Tongue (tissue), 2 donors: ENCODE data around the gene MTX1. TPM values are rescaled to one million over a fixed set of nuclear protein-coding genes. Genes with fewer than 3 reads are reported as not detected.
"Not testable (repeated sequence)": the region's sequence is repeated elsewhere in the genome, so short reads cannot be mapped to it uniquely, and the experiment has no call there.

ENCODE experiments used
- DNase-seq: peaks from one replicate; pipeline ENCODE4 v3.0.0-alpha.2; 2015
- total RNA-seq: library from RNA; depleted of rRNA; stranded (reverse); fragments of >200 nt; gene quantifications from one replicate; pipeline ENCODE4 v1.2.3, GENCODE V29; 2014

The MTX1 gene
- total RNA-seq, 1 donor from 2014 or later, result 26.2 TPM

DNA sequence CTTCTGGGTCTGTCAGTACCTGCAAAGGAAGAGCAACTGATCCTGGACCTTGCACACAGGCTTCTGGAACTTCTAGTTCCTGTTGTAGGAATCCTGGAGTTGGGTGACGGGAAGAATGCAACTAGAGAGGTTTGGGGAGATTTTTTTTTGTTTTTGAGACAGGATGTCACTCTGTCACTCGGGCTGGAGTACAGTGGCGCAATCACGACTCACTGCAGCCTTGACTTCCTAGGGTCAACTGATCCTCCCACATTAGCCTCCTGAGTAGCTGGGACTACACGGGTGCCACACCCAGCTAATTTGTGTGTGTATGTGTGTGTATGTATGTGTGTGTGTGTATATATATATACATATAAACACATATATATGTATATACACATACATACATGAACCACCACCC, 28.0 kb downstream of the MTX1 start:
- DNase-seq, result no peak

DNA sequence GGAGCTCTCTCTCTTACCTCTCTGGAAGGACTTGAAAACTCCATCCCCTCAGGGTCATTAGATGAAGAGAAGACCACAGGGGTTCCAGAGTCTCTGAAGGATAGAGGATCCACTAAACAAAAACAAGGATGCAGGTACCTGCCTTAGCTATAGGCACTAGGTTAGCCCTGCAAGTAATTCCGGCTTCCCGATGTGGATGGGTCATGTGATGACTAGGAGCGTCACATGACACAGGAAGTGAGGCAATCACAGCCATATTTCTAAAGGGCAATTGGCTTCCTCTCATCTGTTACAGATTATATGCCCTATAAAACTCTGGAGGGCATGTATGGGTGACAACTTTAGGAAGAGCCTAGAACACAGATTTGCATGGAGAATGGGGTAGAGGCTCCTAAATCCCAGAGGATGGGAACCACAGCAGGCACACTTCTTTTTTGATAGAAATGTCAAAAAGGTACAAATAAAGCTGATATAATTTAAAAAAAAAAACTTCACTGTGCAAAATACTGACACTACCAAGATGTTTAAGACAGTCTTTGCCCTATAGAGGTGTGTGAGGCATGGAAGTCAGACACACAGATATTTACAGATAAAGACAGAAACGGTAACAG, 32.7 kb downstream of the MTX1 start:
- peak; percentile 90 for DNase-seq

DNA sequence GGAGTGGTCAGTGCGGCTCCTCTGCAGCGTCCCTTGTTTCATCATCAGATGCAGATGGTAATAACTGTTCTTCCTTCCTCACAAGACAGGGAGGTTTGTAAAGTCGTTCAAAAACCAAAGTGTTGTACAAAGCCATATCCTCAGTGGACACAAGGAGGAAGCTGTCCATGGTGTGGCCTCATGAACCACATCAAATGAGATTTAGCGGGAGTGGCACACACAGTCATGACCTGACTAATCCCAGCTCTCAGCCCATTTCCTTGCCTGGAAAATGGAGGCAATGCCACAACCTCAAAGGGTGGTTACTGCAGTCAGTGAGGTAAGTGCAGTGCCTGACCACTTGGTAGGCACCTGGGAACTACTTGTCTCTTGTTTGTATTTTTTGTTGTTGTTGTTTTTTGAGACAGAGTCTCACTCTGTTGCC, 33.4 kb downstream of the MTX1 start:
- no peak for DNase-seq

DNA sequence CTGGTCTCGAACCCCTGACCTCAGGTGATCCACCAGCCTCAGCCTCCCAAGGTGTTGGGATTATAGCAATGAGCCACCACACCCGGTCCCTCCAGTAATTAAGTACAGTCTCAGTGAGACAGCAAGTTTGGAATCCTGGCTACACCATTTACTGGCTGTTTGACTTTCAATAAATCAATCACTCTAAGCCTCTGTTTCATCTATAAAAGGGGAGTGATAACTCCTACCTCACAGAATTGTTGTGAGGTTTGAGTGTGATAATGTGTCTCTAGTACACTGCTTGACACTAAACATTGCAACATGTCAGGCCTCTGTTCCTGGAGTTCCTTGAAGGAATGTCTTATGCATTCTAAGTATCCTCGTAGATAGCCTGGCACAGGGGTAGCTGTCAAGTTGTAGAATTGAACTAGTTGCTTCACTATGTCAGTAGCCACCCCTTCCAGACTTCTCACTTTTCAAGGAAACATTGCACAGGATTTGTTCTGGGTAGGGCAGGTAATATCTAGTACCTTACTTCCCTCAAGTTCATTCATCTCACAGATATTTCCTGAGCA, 34.4 kb downstream of the MTX1 start:
- no peak for DNase-seq

DNA sequence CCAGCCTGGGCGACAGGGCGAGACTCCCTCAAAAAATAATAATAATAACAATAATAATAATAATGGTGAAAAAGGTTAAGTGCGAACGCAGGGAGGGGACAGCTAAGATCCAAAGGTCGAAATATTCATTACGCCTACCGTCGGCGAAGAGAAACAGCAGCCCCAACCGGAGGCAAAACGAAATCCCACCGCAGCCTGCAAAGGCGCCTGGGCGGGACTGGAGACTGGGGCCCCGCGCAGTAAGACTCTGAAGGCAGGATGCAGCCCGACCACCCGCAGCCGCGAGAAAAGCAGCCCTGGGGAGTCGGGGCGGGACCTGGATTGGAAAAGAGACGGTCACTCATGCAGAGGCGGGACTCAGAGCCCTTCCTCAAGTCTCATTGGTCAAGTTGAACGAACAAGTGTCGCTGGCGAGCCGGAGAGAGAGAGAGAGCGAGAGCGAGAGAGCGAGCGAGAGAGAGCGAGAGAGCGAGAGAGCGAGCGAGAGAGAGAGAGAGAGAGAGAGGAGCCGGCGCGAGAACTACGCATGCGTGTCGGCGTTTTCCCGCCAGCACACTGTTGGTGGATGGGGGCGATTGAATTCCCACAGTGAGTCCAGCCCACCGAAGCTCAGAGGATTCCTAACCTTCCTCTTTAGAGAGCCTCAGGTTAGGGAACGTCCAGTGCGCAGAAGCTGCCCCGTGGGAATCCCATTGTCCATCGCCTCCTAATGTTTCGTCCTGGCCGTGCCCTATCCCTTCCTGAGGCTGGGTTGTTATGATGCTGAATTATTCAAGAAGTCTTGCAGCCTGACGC, 36.1 kb downstream of the MTX1 start:
- DNase-seq, result peak; percentile 100

DNA sequence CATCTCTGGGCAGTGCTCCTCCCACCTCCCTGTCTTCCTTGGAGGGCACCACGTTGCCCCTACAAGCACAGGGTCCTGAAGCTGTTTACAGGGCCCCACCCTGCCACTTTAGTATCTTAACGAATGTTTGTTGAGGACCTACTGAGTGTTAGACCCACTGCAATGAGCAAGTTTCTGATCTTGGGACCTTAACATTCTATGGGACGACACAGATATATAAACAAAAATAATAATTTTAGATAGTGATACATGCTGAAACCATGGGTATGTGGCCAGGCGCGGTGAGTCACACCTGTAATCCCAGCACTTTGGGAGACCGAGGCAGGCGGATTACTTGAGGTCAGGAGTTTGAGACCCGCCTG, 36.6 kb downstream of the MTX1 start:
- no peak for DNase-seq

DNA sequence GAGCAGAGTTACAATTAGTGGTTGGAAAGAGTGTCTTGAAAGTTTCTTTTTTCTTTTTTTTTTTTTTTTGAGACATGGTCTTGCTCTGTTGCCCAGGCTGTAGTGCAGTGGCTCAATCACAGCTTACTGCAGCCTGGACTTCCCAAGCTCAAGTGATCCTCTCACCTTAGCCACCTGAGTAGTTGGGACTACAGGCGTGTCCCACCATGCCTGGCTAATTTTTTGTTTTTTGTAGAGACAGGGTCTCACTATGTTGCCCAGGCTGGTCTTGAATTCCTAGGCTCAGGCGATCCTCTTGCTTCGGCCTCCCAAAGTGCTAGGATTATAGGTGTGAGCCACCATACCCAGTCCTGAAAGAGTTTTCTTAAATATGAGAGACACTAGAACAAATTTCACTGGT, 38.3 kb downstream of the MTX1 start:
- DNase-seq, result not testable (repeated sequence)

DNA sequence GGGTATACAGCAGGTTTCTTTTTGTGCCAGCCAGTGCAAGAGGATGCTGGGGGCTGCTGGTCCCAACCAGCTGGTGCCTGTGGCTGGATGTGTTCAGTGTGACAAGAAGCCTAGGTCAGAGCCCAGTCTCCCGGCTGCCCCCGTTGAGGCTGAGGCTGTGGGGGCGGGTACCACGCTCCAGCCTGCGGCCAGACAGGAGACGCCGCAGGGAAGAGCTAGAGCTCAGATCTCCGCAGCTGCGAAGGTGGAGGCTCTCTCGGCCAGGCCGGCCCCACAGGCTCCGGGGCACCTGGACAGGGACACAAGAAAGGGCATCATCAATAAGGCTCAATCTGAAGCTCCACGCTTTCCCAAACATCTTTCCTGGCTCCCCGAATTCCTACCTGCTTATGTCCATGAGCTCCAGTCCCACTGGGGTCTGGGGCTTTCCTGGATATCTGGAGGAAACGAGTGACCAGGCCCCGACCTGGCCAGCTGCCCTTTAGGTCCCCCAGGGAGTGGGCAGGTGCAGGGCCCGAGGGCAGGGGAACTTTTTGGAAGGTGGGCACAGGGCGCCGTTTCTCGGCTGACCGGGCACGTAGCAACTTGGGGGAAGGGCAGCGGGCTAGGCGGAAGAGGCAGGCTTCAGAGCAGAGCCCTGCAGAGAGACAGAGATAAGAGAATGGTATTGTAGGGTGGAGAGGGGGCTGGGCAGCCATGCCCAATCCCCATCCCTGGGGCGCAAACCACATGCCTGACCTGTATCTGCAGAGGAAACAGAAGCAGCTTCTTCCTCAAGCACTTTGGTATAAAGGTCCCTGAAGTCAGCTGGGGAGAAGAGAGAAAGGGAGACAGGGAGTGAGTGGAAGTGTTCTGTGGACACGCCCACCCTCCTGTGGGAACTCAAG, 39.4 kb downstream of the MTX1 start:
- DNase-seq, result no peak

DNA sequence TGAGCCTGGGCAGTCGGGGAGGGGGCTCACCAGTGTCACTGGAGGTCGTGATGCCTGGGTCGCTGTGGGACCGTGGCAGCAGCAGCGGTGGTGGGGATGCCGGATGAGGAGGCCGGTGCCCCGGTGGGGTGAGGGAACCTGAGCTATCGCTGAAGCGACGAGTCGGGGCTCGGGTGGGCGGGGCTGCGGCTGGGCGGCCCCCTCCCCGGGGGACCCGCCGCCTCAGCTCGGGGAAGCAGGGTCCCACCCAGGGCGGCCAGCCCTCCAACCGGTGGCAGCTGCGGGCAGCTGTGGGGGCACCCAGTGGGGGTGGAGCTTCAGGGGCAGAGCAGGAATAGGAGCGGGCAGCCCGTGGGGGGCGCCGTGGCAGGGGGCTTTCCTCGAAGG, 41.7 kb downstream of the MTX1 start:
- DNase-seq, result no peak

DNA sequence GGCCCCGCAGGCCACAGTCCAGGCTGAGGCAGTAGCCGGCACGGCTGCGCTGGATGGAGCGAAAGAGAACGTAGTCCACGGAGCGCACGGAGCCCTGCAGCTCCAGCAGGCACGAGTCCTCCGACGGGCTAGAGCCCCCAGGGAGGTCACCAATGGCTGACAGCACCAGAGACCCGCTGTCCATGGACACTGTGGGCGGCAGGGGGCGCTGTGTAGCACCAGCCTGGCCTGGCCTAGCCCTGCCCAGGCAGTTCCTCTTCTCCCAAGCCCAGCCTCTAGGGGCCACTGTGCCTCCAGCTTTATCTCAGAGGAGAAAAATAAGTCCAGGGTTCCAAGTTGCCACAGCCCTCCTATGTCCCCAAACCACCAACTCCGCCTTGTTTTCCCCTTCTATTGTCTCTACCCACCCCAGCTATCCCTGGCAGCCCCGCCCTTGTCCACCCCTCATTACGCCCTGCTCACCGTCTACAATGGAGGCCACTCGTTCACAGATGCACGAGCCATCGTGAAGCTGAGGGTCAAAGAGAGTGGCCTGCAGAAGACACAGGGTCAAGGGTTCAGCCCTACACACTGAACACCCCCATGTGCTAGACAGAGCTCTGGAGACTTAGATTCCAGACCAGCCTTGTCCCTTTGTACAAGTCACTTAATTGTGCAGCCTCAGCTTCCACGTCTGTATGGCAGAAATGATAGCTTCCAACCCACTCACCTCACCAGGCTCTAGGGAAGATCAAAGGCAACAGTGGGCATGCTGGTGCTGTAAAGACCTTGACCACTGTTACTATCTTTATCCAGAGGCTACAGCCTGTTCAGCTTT, 42.3 kb downstream of the MTX1 start:
- DNase-seq, result peak; percentile 97

DNA sequence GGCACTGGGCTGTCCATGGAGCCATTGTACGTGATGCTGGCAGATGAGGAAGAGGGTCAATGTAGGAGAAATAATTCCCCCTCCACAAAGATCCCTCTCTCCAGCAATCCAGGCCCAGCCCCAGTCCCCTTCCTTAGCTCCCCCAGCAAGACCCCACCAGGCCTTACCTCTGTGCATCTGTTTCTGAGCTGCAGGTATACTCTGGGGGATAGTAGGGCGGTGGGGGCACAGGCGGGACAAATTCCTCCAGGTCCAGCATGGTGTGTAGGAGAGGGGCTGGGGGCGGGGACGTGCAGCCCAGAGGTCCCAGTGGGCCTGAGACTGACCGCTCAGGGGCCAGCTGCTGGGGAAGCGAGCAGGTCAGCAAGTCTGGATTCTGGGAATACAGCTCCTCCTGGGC, 43.1 kb downstream of the MTX1 start:
- DNase-seq, result no peak

DNA sequence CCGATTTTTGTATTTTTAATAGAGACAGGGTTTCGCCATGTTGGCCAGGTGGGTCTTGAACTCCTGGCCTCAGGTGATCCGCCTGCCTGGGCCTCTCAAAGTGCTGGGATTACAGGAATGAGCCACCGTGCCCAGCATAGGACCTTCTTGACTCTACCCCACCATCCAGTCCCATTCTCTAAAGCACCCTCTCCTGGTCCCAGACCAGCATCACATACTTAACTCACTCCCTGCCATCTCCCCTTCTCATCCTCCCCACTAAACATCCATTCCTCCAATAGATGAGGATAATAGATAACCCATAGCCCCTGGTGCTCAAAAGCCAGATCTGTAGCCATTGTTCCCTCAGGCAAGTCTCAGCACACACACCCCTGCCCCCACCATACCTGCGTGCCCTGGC, 44.7 kb downstream of the MTX1 start:
- no peak for DNase-seq

DNA sequence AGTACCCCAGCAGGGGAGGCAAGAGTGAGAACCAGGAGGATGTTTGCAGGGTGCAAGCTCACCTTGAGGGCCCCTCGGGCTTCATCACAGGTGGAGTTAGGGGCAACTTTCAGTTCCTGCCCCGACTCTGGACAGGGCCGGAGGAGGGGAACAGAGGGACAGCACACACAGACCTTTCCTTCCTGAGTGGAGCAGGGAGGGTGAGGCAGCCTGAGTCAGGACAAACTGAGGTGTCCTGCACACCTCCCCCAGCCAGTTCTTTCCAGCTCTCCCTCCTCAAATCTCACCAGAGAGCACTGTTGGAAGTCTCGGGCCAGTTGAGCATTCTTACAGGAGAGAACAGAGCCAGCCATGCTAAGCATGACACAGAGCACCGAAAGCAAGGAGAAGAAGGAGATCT, 45.3 kb downstream of the MTX1 start:
- no peak for DNase-seq

DNA sequence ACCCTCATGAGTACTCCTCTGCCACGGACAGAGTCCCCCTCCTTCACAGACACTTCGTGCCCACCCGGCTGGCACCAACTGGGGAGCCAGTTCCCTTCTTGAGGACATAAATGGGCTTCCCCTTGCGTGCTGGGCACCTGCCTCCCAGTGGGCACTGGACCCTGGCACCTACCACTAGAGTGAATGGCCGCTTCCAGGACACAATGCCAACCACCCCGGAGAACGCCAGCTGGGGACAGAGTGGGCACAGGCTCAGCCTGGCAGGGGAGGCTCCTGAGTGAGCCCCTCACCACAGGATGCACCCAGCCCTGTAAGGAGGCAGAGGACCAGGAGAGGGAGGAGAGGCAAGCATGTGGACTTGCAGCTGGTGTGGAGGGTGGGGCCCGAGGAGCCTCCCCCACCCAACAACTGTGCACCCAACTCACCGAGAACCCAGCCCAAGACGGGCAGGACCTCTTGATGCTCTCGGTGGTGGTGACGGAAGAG, 45.8 kb downstream of the MTX1 start:
- peak; percentile 30 for DNase-seq

DNA sequence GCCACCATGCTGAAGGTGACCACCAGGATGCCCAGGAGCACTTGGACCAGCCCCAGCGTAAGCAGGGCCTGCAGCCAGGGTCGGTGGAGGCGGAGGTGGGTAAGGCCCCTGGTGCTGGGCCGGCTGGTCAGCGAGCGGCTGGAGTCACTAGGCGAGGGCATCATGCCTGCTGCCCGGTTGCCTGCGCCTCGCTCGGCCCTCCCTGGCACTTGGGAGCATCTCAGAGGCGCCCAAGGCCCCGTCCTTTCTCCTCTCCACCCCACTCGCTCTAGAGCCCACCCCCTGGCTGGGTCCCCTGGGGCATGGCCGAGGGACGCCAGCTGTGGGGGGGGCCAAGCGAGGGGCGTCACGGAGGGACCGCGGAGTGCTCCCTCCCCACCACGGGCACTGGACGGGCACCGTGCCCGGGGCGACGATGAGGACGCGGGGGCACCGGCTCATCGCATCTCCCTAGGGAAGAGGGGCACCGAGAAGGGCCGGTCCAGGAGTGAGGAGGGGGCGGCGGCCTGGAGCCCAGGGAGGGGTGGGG, 46.3 kb downstream of the MTX1 start:
- no peak for DNase-seq

DNA sequence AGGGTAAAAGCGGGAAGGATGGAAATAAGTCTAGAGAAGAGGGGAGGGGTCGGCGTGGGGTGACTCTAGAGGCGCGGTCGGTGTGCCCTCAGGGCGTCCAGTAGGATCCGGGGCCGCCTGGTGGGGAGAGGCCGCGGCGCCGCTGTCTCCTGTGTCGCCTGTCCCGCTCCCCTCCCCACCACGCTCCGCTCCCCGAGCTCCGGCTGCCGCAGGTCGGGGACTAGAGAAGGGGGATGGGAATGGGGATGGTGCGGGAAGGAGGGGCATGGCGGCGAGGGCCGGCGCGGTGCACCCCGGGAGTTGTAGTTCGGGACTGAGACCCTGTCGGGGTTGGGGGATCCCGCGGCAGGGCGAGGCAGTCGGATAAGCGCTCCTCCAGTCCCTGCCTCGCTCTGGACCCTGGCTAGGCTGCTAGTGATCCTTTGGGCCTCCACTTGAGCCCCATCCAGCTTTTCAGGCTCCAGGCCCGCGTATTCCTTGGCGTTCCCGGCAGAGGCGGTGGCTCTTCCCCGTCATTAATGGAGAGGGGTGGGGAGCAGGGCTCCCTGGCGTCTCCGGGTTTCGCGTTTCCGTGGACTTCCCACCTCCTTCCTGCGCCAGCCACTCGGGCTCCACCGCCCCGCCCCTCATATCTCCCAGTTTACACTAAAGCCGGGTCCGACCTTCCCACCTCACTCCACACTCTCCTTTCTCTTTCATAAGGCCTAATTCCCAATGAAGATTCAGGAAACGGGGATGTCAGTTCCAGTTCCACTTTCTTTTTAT, 46.9 kb downstream of the MTX1 start, which contains the start of gene ENTREP3:
TSS of gene ENTREP3 (minus strand) at position 241 of the 765 bp plus-strand sequence. CDS start 606 bp downstream, outside the sequence.
- DNase-seq, result peak; percentile 96

DNA sequence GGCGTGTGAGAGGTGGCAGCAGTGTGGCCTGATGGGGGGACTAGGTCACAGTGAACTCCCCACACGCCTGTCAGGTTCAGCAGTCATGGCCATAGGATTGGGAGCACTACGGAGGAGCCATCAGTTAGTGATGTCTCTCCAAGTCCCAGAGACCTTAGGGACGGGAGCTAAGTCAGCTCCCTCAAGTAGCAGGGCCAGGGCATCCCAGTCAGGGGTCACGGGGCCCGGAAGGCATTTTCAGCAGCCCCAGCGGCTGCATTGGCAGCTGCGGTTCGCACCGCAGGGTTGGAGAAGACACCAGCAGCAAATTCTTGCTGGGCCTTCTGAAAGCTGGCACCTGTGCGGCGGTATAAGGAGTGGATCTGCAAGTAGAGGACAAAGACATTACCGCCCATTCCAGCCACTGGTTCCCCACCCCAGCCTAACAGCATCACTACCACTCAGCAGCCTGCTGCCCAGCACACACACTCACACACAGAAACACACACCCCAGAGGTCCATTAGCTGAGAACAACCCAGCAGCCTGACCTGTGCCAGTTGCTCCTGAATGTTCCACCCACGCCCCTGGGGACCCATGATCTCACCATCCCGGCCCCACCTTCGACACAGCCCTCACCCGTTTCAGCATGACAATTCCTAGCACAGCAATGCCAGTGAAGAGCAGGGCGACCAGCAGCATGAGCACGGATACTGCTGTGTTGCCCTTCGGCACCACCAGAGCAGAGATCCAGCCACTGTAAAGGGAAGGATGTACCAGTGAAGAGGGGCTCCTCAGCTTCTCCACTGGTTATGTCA, 47.8 kb downstream of the MTX1 start:
- DNase-seq, result no peak

DNA sequence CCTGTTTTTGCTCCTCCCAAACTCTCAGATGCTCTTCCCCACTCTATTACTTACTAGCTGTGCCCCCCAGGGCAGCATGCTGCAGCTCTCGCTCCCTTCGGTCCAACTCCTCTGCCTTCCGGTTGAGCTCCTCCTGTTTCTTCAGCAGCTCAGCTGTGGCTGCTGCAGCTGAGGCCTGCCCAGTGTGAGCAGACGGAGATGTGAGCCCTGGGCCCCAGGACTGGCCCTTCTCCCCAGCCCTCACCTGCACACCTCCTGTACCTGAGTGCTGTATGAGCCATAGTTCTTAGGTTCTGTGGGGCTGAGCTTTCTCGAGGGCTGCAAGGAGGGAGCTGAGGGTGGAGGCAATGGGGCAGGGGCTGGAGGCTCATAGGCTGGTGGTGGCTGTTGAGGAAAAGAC, 51.8 kb downstream of the MTX1 start:
- no peak for DNase-seq

DNA sequence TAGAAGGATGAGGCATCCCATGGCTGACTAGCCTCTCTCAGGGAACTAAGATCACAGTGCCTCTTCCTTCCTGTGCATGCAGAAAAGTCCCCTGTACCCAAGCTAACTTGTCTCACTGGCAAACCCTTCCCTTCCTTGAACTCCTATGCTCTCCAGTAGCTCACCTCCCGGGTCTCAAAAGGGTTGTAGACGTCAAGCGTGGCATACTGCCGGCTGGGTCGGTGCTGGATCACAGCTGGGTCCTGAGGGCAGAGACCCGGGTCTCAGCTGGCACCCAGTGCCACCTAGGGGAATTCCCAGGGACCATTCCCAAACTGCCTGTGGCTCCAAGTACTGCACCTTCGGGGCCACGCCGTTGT, 53.0 kb downstream of the MTX1 start:
- DNase-seq, result no peak
